ENCODE measurements around the gene COPS7B. TPM values are rescaled to one million over a fixed set of nuclear protein-coding genes. Genes with fewer than 3 reads are reported as not detected.

Gene COPS7B
- total and polyA plus RNA-seq, 2 of the 8 experiments (the other 6 are each of a cell fraction or from before 2014, with no cell fraction given): 62.2 to 72.1 TPM

GRCh38 chr2:231752061-231752460, 34.2 kb upstream of the COPS7B start (continued):
- no peak for TF ChIP-seq FOSL1 (IDR thresholded peaks at IDR 0.05; ENCODE audit: insufficient read depth, low read depth, low read length)

Data from H1 (cell line).